ENCODE data around the gene CLASRP.
A peak's percentile ranks its signal among the peaks of the same experiment; 100 is the strongest.

The CLASRP gene

GRCh38 chr19:45021971-45022370 is 16.9 kb upstream of the CLASRP start:
- DNase-seq = no peak

GRCh38 chr19:45023048-45023447 is 15.8 kb upstream of the CLASRP start:
- DNase-seq = no peak

- no peak for DNase-seq
Measured at GRCh38 chr19:45025264-45025663, 13.6 kb upstream of the CLASRP start.

- no peak for DNase-seq
Measured at GRCh38 chr19:45027371-45027770, 11.5 kb upstream of the CLASRP start.

- no peak for DNase-seq
Measured at GRCh38 chr19:45030825-45031224, 8.0 kb upstream of the CLASRP start.

GRCh38 chr19:45032421-45032820 is 6.4 kb upstream of the CLASRP start:
- no peak for DNase-seq

- no peak for DNase-seq
Measured at GRCh38 chr19:45035755-45036154, 3.1 kb upstream of the CLASRP start.

- DNase-seq = no peak
Measured at GRCh38 chr19:45037393-45038169, 1.3 kb upstream of the CLASRP start.

GRCh38 chr19:45040059-45040771 is 1.4 kb downstream of the CLASRP start:
- DNase-seq = no peak

GRCh38 chr19:45041125-45041524 is 2.3 kb downstream of the CLASRP start:
- no peak for DNase-seq

GRCh38 chr19:45045671-45046353 is 7.0 kb downstream of the CLASRP start:
- DNase-seq = no peak

- DNase-seq = no peak
Measured at GRCh38 chr19:45046355-45046754, 7.5 kb downstream of the CLASRP start.

GRCh38 chr19:45047188-45047797 is 8.4 kb downstream of the CLASRP start:
- DNase-seq = no peak

- no peak for DNase-seq
Measured at GRCh38 chr19:45049073-45049736, 10.4 kb downstream of the CLASRP start.

- DNase-seq = no peak
Measured at GRCh38 chr19:45050036-45050435, 11.2 kb downstream of the CLASRP start.

- DNase-seq = no peak
Measured at GRCh38 chr19:45051929-45052579, 13.2 kb downstream of the CLASRP start.

GRCh38 chr19:45056831-45057230 is 18.0 kb downstream of the CLASRP start:
- DNase-seq = no peak

- no peak for DNase-seq
Measured at GRCh38 chr19:45057444-45057843, 18.6 kb downstream of the CLASRP start.

- no peak for DNase-seq
Measured at GRCh38 chr19:45058622-45059159, 19.8 kb downstream of the CLASRP start.

- peak; percentile 95 for DNase-seq
Measured at GRCh38 chr19:45059258-45059965, 20.6 kb downstream of the CLASRP start.

- no peak for DNase-seq
Measured at GRCh38 chr19:45061965-45062364, 23.1 kb downstream of the CLASRP start.

All from activated CD8-positive, alpha-beta memory T cell treated with anti-CD3 and anti-CD28 coated beads, Interleukin-2, amount 50 U/mL, for 48 hours (primary cell).